GM19395 (cell line): ENCODE results near the gene KRTAP9-7.
"Not testable (repeated sequence)": the region's sequence is repeated elsewhere in the genome, so short reads cannot be mapped to it uniquely, and the experiment has no call there.

Source experiments
- ATAC-seq: cut with Tn5 transposase; IDR thresholded peaks from one replicate; pipeline ENCODE4 v1.9.1; 2021; ENCODE audit warnings: mild to moderate bottlenecking, moderate library complexity; ENCODE audit not compliant: unreplicated experiment

The KRTAP9-7 gene, protein sequence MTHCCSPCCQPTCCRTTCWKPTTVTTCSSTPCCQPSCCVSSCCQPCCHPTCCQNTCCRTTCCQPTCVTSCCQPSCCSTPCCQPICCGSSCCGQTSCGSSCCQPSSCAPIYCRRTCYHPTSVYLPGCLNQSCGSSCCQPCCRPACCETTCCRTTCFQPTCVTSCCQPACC

DNA sequence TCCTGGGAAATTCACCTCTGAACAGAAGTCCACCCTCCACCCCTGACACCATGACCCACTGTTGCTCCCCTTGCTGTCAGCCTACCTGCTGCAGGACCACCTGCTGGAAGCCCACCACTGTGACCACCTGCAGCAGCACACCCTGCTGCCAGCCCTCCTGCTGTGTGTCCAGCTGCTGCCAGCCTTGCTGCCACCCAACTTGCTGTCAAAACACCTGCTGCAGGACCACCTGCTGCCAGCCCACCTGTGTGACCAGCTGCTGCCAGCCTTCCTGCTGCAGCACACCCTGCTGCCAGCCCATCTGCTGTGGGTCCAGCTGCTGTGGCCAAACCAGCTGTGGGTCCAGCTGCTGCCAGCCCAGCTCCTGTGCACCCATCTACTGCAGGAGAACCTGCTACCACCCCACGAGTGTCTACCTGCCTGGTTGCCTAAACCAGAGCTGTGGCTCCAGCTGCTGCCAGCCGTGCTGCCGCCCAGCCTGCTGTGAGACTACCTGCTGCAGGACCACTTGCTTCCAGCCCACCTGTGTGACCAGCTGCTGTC lies at the start of gene KRTAP9-7:
Gene KRTAP9-7 (plus strand): TSS at position 51 of the 543 bp plus-strand sequence. CDS start 0 bp downstream, at position 51.
- not testable (repeated sequence) for ATAC-seq

DNA sequence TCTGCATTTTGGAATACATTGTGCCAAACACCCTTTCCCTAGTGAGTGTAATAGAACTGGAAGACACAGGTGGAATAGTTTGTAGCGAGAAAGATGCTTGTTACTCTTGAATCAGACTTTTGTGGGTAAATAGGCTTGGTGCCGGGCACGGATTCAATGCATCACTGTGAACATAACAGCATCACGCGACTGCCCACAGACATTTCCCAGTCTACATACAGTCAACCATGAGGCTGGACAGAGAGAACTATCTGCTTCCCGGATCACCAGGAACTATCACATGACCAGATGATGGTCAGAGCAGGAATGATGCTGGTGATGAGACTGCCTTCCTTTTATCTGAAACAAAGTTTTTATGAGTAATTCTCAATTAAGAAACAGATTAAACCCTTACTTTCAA lies 49.4 kb upstream of the KRTAP9-7 start:
- no peak for ATAC-seq

DNA sequence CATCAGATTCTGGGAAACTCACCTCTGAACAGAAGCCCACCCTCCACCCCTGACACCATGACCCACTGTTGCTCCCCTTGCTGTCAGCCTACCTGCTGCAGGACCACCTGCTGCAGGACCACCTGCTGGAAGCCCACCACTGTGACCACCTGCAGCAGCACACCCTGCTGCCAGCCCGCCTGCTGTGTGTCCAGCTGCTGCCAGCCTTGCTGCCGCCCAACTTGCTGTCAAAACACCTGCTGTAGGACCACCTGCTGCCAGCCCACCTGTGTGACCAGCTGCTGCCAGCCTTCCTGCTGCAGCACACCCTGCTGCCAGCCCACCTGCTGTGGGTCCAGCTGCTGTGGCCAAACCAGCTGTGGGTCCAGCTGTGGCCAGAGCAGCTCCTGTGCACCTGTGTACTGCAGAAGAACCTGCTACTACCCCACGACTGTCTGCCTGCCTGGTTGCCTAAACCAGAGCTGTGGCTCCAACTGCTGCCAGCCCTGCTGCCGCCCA lies 48.9 kb upstream of the KRTAP9-7 start, which contains the start of gene KRTAP9-2:
Gene KRTAP9-2 (plus strand): TSS at position 51 of the 498 bp plus-strand sequence. CDS start 7 bp downstream, at position 58.
- not testable (repeated sequence) for ATAC-seq

DNA sequence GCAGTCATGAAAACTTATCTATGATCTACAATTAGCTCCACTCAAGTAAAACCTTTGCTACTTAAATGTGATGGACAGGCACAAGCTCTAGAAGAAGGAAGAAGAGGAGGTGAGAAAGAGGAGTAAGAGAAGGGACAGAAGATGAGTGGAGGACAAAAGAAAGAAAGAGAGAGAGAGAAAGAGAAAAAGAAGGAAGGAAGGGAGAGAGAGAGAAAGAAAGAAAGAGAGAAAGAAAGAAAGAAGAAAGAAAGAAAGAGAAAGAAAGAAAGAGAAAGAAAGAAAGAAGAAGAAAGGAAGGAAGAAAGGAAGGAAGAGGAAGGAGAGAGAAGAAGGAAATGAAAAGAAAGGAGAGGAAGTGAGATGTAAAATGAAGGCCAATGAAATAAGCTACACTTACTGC lies 45.4 kb upstream of the KRTAP9-7 start:
- no peak for ATAC-seq

DNA sequence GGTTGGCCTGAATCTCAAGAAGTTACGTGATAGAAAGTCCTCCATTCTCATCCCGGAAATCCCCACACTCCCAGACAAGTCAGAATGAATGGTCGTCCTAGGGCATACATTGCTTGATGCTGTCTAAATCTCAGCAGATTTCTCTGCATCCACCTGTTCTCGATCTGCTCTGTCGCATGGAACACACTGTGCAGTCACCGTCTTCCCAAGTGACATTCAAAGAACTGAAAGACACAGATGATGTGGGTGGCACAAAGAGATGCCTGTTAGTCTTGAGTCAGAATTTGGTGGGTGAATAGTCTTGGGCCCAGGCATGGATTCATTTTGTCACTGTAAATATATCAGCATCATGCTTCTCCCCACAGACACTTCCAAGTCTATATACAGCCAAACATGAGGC lies 43.8 kb upstream of the KRTAP9-7 start:
- no peak for ATAC-seq

DNA sequence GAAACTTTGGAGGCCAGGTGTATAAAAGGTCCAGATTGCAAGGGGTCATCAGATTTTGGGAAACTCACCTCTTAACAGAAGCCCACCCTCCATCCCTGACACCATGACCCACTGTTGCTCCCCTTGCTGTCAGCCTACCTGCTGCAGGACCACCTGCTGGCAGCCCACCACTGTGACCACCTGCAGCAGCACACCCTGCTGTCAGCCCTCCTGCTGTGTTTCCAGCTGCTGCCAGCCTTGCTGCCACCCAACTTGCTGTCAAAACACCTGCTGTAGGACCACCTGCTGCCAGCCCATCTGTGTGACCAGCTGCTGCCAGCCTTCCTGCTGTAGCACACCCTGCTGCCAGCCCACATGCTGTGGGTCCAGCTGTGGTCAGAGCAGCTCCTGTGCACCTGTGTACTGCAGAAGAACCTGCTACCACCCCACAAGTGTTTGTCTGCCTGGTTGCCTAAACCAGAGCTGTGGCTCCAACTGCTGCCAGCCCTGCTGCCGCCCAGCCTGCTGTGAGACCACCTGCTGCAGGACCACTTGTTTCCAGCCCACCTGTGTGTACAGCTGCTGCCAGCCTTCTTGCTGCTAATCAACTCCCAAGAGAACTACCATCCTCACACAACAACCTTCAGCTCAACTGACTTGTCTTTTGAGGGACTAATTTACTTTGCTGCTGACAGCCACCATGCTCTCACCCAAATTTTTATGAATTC lies 42.9 kb upstream of the KRTAP9-7 start, which contains the start of gene KRTAP9-3:
Gene KRTAP9-3 (plus strand): TSS at position 51 of the 707 bp plus-strand sequence. CDS start 53 bp downstream, at position 104.
- not testable (repeated sequence) for ATAC-seq

DNA sequence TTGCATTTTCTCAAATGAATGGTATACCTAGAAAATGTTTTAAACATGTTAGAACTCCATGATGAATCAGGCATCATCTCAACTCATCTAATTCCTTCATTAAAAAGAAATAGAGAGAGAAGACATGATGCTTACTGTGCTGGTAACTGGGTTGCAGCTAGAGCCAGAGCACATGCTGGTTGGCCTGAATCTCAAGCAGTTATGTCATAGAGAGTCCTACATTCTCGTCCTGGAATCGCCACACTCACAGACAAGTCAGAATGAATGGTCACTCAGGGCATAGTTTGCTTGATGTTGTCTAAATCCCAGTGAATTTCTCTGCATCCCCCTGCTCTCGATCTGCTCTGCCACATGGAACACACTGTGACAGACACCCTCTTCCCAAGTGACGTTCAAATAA lies 38.4 kb upstream of the KRTAP9-7 start:
- not testable (repeated sequence) for ATAC-seq

DNA sequence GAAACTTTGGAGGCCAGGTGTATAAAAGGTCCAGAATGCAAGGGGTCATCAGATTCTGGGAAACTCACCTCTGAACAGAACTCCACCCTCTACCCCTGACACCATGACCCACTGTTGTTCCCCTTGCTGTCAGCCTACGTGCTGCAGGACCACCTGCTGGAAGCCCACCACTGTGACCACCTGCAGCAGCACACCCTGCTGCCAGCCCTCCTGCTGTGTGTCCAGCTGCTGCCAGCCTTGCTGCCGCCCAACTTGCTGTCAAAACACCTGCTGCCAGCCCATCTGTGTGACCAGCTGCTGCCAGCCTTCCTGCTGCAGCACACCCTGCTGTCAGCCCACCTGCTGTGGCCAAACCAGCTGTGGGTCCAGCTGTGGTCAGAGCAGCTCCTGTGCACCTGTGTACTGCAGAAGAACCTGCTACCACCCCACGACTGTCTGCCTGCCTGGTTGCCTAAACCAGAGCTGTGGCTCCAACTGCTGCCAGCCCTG lies 37.5 kb upstream of the KRTAP9-7 start, which contains the start of gene KRTAP9-8:
Gene KRTAP9-8 (plus strand): TSS at position 51 of the 489 bp plus-strand sequence. CDS start 53 bp downstream, at position 104.
- ATAC-seq, result not testable (repeated sequence)

DNA sequence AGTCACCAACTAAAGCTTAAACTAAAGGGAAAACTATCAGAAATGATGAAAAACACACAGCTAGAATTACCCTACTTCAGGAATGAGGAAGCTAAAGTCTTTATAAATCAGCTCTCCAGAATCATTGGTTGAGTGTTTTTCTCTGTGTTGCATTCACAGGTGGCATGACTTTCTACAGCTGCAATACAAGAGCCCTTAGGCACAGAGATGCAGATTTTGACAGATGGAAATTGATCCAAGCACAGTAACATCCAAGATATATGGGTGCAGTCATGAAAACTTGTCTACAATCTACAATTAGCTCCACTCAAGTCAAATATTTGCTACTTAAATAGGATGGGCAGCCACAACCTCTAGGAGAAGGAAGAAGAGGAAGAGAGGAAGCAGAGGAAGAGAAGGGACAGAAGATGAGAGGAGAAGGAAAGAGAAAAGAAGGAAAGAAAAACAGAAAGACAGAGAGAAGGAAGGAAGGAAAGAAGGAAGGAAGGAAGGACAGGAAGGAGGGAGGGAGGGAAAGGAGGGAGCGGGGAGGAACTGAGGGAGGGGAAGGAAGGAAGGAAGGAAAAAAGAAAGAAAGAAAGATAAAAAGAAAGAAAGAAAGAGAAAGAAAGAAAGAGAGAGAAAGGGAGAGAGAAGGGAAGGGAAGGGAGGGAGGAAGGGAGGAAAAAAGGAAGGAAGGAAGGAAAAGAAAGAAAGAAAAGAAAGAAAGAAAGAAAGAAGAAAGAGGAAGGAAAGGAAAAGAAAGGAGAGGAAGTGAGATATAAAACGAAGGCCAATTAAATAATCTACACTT lies 28.3 kb upstream of the KRTAP9-7 start:
- not testable (repeated sequence) for ATAC-seq

DNA sequence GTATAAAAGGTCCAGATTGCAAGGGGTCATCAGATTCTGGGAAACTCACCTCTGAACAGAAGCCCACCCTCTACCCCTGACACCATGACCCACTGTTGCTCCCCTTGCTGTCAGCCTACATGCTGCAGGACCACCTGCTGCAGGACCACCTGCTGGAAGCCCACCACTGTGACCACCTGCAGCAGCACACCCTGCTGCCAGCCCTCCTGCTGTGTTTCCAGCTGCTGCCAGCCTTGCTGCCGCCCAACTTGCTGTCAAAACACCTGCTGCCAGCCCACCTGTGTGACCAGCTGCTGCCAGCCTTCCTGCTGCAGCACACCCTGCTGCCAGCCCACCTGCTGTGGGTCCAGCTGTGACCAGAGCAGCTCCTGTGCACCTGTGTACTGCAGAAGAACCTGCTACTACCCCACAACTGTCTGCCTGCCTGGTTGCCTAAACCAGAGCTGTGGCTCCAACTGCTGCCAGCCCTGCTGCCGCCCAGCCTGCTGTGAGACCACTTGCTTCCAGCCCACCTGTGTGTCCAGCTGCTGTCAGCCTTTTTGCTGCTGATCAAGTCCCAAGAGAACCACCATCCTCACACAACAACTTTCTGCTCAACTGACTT lies 25.8 kb upstream of the KRTAP9-7 start, which contains the start of gene KRTAP9-4:
Gene KRTAP9-4 (plus strand): TSS at position 51 of the 604 bp plus-strand sequence. CDS start 34 bp downstream, at position 85.
- not testable (repeated sequence) for ATAC-seq

DNA sequence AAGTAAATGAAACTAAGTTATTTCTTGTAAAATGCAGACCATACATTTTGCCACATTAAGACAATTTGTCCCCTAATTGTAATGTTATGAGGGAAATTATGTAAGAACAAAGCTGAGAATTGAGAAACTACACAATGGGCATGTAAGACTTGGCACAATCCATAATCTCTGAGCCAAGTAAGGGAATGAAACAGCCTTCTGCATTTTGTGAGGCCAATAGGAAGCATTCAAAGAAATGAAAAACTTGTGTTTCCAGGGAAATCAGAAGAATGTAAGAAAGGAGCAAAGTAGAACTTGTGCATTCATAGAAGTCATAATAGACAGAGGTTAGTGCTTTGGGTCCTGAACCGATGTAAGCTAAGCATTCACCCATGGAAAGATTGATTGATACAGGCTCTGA lies 24.2 kb upstream of the KRTAP9-7 start:
- ATAC-seq, result no peak

DNA sequence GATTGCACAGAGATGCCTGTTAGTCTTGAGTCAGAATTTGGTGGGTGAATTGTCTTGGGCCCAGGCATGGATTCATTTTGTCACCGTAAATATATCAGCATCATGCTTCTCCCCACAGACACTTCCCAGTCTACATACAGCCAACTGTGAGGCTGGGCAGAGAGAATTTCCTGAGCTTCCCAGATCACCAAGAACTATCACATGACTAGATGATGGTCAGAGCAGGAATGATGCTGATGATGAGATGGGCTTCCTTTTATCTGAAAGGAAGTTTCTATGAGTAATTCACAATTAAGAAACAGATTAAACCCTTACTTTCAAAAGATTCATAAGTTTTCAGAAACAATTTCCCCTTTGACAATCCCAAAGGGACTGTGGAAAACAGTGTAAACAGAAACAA lies 20.6 kb upstream of the KRTAP9-7 start:
- no peak for ATAC-seq

DNA sequence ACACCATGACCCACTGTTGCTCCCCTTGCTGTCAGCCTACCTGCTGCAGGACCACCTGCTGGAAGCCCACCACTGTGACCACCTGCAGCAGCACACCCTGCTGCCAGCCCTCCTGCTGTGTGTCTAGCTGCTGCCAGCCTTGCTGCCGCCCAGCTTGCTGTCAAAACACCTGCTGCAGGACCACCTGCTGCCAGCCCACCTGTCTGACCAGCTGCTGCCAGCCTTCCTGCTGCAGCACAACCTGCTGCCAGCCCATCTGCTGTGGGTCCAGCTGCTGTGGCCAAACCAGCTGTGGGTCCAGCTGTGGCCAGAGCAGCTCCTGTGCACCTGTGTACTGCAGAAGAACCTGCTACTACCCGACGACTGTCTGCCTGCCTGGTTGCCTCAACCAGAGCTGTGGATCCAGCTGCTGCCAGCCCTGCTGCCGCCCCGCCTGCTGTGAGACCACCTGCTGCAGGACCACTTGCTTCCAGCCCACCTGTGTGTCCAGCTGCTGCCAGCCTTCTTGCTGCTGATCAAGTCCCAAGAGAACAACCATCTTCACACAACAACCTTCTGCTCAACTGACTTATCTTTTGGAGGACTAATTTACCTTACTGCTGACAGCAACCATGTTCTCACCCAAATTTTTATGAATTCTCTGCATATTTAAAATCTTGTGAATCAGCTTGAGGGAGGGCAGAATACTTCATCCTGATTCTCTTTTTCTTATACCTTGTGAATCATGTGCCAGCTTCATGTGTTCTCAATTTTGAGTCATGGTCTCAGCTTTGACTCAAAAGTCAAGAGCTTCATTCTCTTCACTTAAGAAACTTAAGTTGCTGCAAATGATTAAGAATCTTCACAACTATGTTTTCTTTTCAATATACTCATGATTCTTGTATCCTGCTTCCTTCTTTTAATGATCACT lies 19.9 kb upstream of the KRTAP9-7 start, which contains the start of gene KRTAP9-9:
Gene KRTAP9-9 (plus strand): TSS at position 4 of the 910 bp plus-strand sequence.
- ATAC-seq, result not testable (repeated sequence)

DNA sequence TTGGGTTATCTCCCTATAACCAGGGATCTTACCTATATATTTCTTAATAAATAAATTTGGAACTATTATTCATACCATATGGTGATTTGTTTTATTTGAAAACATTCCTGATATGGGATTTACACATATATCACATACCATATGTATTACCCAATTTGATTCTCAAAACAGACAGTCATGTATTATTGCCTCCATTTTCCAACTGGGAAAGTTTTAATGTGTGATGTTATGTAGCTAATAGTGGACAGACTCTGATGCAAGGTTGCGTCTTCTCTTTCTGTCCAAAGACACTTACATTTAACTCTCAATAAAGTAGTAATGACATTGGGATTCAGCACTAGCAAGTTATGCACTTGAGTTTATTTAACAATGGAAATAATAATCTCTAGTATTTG lies 19.2 kb upstream of the KRTAP9-7 start:
- ATAC-seq, result no peak

DNA sequence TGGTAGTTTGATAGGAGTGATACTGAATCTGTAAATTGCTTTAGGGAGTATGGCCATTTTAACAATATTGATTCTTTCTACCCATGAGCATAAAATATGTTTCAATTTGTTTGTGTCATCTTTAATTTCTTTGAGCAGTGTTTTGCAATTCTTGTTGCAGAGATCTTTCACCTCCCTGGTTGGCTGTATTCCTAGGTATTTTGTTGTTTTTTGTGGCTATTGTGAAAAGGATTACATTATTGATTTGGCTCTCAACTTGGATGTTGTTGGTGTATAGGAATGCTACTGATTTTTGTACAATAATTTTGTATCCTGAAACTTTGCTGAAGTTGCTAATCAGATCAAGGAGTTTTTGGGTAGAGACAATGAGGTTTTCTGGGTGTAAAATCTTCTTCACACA lies 17.1 kb upstream of the KRTAP9-7 start:
- ATAC-seq, result no peak

DNA sequence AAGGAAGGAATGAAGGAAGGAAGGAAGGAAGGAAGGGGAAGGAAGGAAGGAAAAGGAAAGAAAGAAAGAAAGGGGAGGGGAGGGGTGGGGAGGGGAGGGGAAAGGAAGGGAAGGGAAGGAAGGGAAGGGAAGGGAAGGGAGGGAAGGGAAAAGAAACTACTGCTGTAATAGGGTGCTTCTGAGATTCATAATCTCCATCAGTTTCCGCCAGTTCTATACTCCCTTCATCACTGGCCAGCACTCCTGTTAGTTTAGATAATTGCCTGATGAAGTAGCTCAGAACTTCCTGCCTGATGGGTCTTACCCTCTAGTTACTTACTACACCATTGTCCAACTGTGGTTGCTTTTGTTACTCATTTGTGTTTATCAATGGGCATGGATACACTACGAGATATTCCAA lies 12.3 kb upstream of the KRTAP9-7 start:
- ATAC-seq, result no peak

DNA sequence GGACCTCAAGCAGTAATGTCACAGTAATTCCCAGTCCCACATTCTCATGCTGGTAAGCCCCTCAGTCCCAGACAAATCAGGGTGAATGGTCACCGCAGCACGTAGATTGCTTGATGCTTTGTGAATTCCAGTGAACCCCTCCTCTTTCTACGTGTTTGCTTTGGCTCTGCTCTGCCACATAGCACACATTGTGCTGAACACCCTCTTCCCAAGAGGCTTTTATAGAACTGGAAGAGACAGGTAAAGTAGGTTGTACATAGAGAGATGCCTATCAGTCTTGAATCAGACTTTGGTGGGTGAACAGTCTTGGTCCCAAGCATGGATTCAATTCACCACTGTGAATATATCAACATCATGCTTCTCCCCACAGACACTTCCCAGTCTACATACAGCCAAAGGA lies 10.9 kb upstream of the KRTAP9-7 start:
- no peak for ATAC-seq

DNA sequence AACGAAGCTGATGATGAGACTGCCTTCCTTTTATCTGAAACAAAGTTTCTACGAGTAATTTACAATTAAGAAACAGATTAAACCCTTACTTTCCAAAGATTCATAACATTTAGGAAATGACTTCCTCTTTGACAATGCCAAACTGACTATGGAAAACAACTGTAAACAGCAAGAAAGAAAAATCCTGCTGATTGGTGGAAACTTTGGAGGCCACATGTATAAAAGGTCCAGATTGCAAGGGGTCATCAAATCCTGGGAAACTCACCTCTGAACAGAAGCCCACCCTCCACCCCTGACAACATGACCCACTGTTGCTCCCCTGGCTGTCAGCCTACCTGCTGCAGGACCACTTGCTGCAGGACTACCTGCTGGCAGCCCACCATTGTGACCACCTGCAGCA lies 10.4 kb upstream of the KRTAP9-7 start, which contains the start of gene KRTAP9-6:
Gene KRTAP9-6 (plus strand): TSS at position 301 of the 400 bp plus-strand sequence. CDS start 0 bp downstream, at position 301.
- no peak for ATAC-seq

DNA sequence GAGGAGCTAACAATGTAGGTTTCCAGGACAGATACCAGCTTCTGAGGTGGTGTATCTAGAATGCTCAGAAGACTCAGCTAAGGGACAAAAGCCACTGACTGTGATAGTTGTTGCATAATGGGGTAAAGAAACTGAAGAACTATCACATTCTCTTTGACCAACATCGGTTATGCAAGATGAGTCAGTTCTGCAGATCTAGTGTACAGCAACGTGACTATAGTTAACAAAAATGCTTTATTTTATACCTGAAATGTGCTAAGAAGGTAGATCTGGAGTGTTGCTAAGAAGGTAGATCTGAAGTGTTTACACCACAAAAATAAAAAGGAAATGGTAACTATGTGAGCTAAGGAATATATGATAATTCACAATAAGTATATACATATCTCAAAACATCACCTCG lies 7.8 kb upstream of the KRTAP9-7 start:
- ATAC-seq, result no peak
